ENCODE results near the gene CPS1.

- TF ChIP-seq CTCF (IDR thresholded peaks at IDR 0.05; ENCODE audit: insufficient read depth, low read length, poor library complexity, severe bottlenecking) (no peak), EZH2phosphoT487 (conservative IDR thresholded peaks at IDR 0.05; ENCODE audit: low read length) (no peak)
Observed at GRCh38 chr2:210517264-210517663, 39.1 kb upstream of the CPS1 start.

All from SU-DHL-6 (cell line).